ENCODE data around the gene ANKK1. TPM values are rescaled to one million over a fixed set of nuclear protein-coding genes. Genes with fewer than 3 reads are reported as not detected.

Gene ANKK1
- total and polyA plus RNA-seq, 9 of the 15 experiments (the other 6 are each of a cell fraction or from before 2014, with no cell fraction given): not detected

GRCh38 chr11:113395782-113396336 lies 8.3 kb downstream of the ANKK1 start:
- Histone ChIP-seq H3K79me2 (ENCODE audit: control insufficient read depth, insufficient read depth, low read length) (no peaks in the 10 kb centered on the region), H3K4me2 (ENCODE audit: insufficient read depth, low read length) (no peak overlapping the region), H3K9me1 (ENCODE audit: control insufficient read depth, insufficient read depth, low read length) (no peaks in the 10 kb centered on the region), H3K4me3 (no peak overlapping the region), H3K27ac (ENCODE audit: extremely low read depth, low read depth, low read length) (no peak overlapping the region), H3K27me3 (ENCODE audit: control insufficient read depth in 2 of 2, insufficient read depth in 2 of 2, low read length in 2 of 2) (peaks cover 10 to 54% of the 10 kb centered on the region in 2 experiments; a peak in 4 of 5 replicates), H4K20me1 (replicated peaks; ENCODE audit: control insufficient read depth, insufficient read depth, low read length) (0 out of 2 replicates have a peak, but pooled peaks cover 5% of the 10 kb centered on the region), H3K36me3 (ENCODE audit: control insufficient read depth, insufficient read depth, low read length) (no peaks in the 10 kb centered on the region), H3K9me3 (replicated peaks; ENCODE audit: control insufficient read depth, insufficient read depth, low read depth, low read length) (no peaks in the 10 kb centered on the region), H2AFZ (ENCODE audit: low read depth, low read length) (no peak overlapping the region), H3K4me1 (replicated peaks in 1 of 2; ENCODE audit: control insufficient read depth in 2 of 2, insufficient read depth in 2 of 2, low read length in 2 of 2) (0 out of 5 replicates have a peak, but pooled peaks cover 0 to 5% of the 10 kb centered on the region in 2 experiments), H3K9ac (ENCODE audit: insufficient read depth in 1 of 2, low read depth in 2 of 2, low read length in 2 of 2) (no peak overlapping the region)
- intact Hi-C loops (cut with micrococcal nuclease): no loop called here
- FAIRE-seq (no peak), DNase-seq (ENCODE audit: extremely low read depth in 1 of 4, low spot score in 3 of 4) (no peak), ATAC-seq (no peak)
- no TSS peak for BruUV-seq (replicated peaks)
- ChIA-PET POLR2A (interaction anchor here (1.0 kb wide), 1 partner anchor 10 kb away, joined by 3 read pairs; no protein-coding TSS in a partner anchor), CTCF (ENCODE audit: low intra/inter-chr PET ratio) (no interaction called here)
- WGBS (ENCODE audit: insufficient coverage, low coverage, missing lambda C conversion rate): 5% methylated on average over 7 of the region's 9 CpGs
- TF ChIP-seq TCF3 (CRISPR knock-in tag; IDR thresholded peaks at IDR 0.05): no peak
- no peak for TF ChIP-seq NFYB (IDR thresholded peaks at IDR 0.05; ENCODE audit: extremely low read depth, insufficient read length)
- TF ChIP-seq HBP1 (CRISPR knock-in tag; IDR thresholded peaks at IDR 0.05): no peak
- TF ChIP-seq MXI1 (IDR thresholded peaks at IDR 0.05; ENCODE audit: low read depth, low read length): no peak
- no peak for TF ChIP-seq ZBED1 (IDR thresholded peaks at IDR 0.05)
- TF ChIP-seq E2F8 (IDR thresholded peaks at IDR 0.05; ENCODE audit: low read depth, partially characterized antibody): no peak
- no peak for TF ChIP-seq MED1 (CRISPR knock-in tag; IDR thresholded peaks at IDR 0.05; ENCODE audit: borderline replicate concordance)
- no peak for TF ChIP-seq SOX6 (IDR thresholded peaks at IDR 0.05)
- no peak for TF ChIP-seq ZNF717 (CRISPR knock-in tag; IDR thresholded peaks at IDR 0.05)
- no peak for TF ChIP-seq ARNT (IDR thresholded peaks at IDR 0.05)
- no peak for TF ChIP-seq YBX1 (IDR thresholded peaks at IDR 0.05)
- TF ChIP-seq ZNF764 (CRISPR knock-in tag; IDR thresholded peaks at IDR 0.05; ENCODE audit: low read depth): no peak
- TF ChIP-seq GMEB1 (CRISPR knock-in tag; IDR thresholded peaks at IDR 0.05): no peak
- in situ Hi-C loops (cut with MboI): no loop called here
